Inflammatory macrophage treated with lipopolysaccharide for 4 hours (primary cell): ENCODE measurements around the gene CD28.
"Not testable (repeated sequence)": the region's sequence is repeated elsewhere in the genome, so short reads cannot be mapped to it uniquely, and the experiment has no call there.

Experiments used
- DNase-seq: peaks from one replicate; pipeline ENCODE4 v3.0.0-alpha.2; 2020

CD28 gene

GRCh38 chr2:203785391-203786110 is 79.1 kb downstream of the CD28 start:
- not testable (repeated sequence) for DNase-seq

DNA sequence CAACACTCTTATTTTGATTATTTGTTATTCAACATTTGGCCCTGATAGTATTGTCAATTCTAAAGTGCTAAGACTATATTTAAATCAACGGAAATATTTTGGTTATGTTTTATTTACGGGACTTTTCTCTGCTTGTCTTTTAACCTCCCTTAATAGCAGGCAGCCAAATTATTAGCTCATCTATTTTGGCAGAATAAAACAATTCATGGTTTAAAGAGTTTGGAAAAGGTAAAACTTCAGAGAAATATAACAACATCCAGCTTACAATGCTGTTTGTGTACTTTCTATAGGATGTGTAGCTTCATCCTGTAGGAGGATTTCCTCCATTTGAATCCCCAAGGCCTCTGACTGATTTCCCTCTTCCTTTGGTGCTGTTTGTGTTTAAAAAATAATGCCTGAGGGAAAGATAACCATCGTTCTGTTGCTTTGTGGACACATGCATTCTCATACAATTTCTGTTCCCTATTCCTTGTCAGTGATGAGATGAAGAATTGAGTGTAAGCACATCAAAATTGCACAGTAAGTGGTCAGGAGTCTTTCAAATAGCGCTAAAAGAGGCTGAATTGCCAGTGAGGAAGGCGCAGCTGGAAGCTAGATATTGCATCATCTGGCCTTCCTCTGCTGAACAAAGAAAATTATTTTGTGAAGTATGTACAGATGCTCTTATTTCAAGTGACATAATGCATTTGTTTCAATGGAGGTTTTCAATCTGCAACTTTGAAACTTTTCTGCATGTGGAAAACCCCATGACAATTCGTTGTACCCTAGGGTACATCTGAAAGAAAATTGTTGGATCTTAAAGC is 80.3 kb downstream of the CD28 start:
- DNase-seq: peak; percentile 88

GRCh38 chr2:203787979-203788378 is 81.5 kb downstream of the CD28 start:
- DNase-seq: peak; percentile 86
